Measurements from ENCODE around the gene GFOD1.

DNA sequence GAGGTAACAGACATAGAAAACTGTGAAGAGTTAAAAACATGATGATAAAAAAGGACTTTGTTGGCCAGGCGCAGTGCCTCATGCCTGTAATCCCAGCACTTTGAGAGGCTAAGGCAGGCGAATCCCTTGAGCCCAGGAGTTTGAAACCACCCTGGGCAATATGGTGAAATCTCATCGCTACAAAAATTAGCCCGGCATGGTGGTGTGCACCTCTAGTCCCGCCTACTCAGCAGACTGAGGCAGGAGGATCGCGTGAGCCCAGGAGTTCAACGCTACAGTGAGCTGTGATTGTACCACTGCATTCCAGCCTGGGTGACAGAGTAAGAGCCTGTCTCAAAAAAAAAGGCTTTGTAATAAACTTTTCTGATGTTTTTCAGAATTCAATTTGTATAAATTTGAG lies 60.1 kb downstream of the GFOD1 start:
- TF ChIP-seq, protein P1, sequence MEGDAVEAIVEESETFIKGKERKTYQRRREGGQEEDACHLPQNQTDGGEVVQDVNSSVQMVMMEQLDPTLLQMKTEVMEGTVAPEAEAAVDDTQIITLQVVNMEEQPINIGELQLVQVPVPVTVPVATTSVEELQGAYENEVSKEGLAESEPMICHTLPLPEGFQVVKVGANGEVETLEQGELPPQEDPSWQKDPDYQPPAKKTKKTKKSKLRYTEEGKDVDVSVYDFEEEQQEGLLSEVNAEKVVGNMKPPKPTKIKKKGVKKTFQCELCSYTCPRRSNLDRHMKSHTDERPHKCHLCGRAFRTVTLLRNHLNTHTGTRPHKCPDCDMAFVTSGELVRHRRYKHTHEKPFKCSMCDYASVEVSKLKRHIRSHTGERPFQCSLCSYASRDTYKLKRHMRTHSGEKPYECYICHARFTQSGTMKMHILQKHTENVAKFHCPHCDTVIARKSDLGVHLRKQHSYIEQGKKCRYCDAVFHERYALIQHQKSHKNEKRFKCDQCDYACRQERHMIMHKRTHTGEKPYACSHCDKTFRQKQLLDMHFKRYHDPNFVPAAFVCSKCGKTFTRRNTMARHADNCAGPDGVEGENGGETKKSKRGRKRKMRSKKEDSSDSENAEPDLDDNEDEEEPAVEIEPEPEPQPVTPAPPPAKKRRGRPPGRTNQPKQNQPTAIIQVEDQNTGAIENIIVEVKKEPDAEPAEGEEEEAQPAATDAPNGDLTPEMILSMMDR (IDR thresholded peaks at IDR 0.05): no peak
- no peak for TF ChIP-seq RXRA (IDR thresholded peaks at IDR 0.05; ENCODE audit: borderline replicate concordance, low read depth)
- no peak for TF ChIP-seq EZH2phosphoT487 (IDR thresholded peaks at IDR 0.05; ENCODE audit: borderline replicate concordance, low read depth)
- no peak for TF ChIP-seq RAD21 (IDR thresholded peaks at IDR 0.05; ENCODE audit: low read length)
- TF ChIP-seq, protein P2, sequence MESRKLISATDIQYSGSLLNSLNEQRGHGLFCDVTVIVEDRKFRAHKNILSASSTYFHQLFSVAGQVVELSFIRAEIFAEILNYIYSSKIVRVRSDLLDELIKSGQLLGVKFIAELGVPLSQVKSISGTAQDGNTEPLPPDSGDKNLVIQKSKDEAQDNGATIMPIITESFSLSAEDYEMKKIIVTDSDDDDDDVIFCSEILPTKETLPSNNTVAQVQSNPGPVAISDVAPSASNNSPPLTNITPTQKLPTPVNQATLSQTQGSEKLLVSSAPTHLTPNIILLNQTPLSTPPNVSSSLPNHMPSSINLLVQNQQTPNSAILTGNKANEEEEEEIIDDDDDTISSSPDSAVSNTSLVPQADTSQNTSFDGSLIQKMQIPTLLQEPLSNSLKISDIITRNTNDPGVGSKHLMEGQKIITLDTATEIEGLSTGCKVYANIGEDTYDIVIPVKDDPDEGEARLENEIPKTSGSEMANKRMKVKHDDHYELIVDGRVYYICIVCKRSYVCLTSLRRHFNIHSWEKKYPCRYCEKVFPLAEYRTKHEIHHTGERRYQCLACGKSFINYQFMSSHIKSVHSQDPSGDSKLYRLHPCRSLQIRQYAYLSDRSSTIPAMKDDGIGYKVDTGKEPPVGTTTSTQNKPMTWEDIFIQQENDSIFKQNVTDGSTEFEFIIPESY (IDR thresholded peaks at IDR 0.05; ENCODE audit: borderline replicate concordance, low read depth): no peak
- TF ChIP-seq, protein P3, sequence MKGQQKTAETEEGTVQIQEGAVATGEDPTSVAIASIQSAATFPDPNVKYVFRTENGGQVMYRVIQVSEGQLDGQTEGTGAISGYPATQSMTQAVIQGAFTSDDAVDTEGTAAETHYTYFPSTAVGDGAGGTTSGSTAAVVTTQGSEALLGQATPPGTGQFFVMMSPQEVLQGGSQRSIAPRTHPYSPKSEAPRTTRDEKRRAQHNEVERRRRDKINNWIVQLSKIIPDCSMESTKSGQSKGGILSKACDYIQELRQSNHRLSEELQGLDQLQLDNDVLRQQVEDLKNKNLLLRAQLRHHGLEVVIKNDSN (IDR thresholded peaks at IDR 0.05; ENCODE audit: borderline replicate concordance, low read depth): no peak
- TF ChIP-seq, protein P4, sequence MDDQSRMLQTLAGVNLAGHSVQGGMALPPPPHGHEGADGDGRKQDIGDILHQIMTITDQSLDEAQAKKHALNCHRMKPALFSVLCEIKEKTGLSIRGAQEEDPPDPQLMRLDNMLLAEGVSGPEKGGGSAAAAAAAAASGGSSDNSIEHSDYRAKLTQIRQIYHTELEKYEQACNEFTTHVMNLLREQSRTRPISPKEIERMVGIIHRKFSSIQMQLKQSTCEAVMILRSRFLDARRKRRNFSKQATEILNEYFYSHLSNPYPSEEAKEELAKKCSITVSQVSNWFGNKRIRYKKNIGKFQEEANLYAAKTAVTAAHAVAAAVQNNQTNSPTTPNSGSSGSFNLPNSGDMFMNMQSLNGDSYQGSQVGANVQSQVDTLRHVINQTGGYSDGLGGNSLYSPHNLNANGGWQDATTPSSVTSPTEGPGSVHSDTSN (IDR thresholded peaks at IDR 0.05): no peak
- no peak for TF ChIP-seq TEAD4 (IDR thresholded peaks at IDR 0.05; ENCODE audit: borderline replicate concordance, insufficient read depth)
- TF ChIP-seq POLR2AphosphoS5 (IDR thresholded peaks at IDR 0.05; ENCODE audit: low read depth, low read length): no peak
